Parathyroid adenoma (tissue), 2 donors: Measurements from ENCODE around the gene MCM9.

ENCODE experiments used
- H2AFZ ChIP-seq: fragments of 300-600 bp; sonication (generic); one replicate; pipeline ENCODE4 v1.7.0; 2017; ENCODE audit warnings: antibody characterized with exemption, mild to moderate bottlenecking
- H3K27ac ChIP-seq: fragments of 300-600 bp; sonication (generic); one replicate; pipeline ENCODE4 v1.7.0; 2017
- H3K27me3 ChIP-seq: fragments of 300-600 bp; sonication (generic); one replicate; pipeline ENCODE4 v1.7.0; 2017; ENCODE audit warnings: low read length; ENCODE audit not compliant: control insufficient read depth, insufficient read depth
- H3K36me3 ChIP-seq: fragments of 300-600 bp; sonication (generic); one replicate; pipeline ENCODE4 v1.7.0; 2017; ENCODE audit warnings: low read length; ENCODE audit not compliant: control insufficient read depth, insufficient read depth
- H3K4me1 ChIP-seq: fragments of 300-600 bp; sonication (generic); one replicate; pipeline ENCODE4 v1.7.0; 2017; ENCODE audit warnings: control low read depth
- H3K4me2 ChIP-seq: fragments of 300-600 bp; sonication (generic); one replicate; pipeline ENCODE4 v1.7.0; 2017; ENCODE audit warnings: low read length
- H3K4me3 ChIP-seq: fragments of 300-600 bp; sonication (generic); one replicate; pipeline ENCODE4 v1.7.0; 2017; ENCODE audit warnings: low read depth, low read length
- H3K79me2 ChIP-seq: fragments of 300-600 bp; sonication (generic); one replicate; pipeline ENCODE4 v1.7.0; 2017; ENCODE audit warnings: control low read depth
- H3K9ac ChIP-seq: fragments of 300-600 bp; sonication (generic); one replicate; pipeline ENCODE4 v1.7.0; 2017; ENCODE audit warnings: mild to moderate bottlenecking
- H3K9me3 ChIP-seq: fragments of 300-600 bp; sonication (generic); one replicate; pipeline ENCODE4 v1.7.0; 2017; ENCODE audit warnings: low read length; ENCODE audit not compliant: control insufficient read depth
- CTCF ChIP-seq: fragments of 300-600 bp; sonication (generic); IDR thresholded peaks from one replicate; pipeline ENCODE4 v1.7.0; 2017; ENCODE audit warnings: antibody characterized with exemption, mild to moderate bottlenecking
- donor health status: primary hyperparathyroidism.

MCM9 gene

GRCh38 chr6:118890997-118891790, 43.8 kb downstream of the MCM9 start:
- no peaks in the 10 kb centered on the region for H3K36me3 ChIP-seq
- H3K79me2 ChIP-seq = peaks cover 22% of the 10 kb centered on the region
- H3K4me3 ChIP-seq = no peak overlapping the region
- H2AFZ ChIP-seq = no peak overlapping the region
- no peak overlapping the region for H3K4me2 ChIP-seq
- no peaks in the 10 kb centered on the region for H3K9me3 ChIP-seq
- peak overlapping the region; percentile 98 for H3K27ac ChIP-seq
- TF ChIP-seq CTCF = no peak
- H3K9ac ChIP-seq = no peak overlapping the region
- no peaks in the 10 kb centered on the region for H3K27me3 ChIP-seq
- H3K4me1 ChIP-seq = peaks cover 12% of the 10 kb centered on the region

DNA sequence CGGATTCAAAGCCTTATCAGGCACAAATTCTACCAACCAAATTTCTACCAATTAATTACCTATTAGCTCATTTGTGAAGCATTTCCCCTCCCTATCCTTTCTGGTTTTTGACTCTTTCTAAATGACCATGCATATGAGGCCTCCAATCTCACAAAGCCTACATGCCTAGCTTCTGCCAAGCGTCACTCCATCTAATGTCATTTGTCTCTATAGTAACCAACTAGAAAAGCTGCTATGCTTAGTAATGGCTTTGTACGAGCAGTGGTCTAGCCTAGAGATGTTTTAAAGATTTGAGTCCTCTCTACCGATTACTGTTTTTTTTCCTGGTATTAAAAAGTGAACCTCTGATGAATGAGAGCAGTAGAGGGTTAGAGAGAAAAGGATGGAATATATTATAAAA, 45.8 kb downstream of the MCM9 start:
- H3K9ac ChIP-seq = no peak overlapping the region
- H3K27ac ChIP-seq = no peak overlapping the region
- no peaks in the 10 kb centered on the region for H3K9me3 ChIP-seq
- no peaks in the 10 kb centered on the region for H3K27me3 ChIP-seq
- H3K4me3 ChIP-seq = no peak overlapping the region
- no peak overlapping the region for H2AFZ ChIP-seq
- H3K36me3 ChIP-seq = no peaks in the 10 kb centered on the region
- peaks cover 20% of the 10 kb centered on the region for H3K4me1 ChIP-seq
- peaks cover 27% of the 10 kb centered on the region for H3K79me2 ChIP-seq
- TF ChIP-seq CTCF = no peak
- no peak overlapping the region for H3K4me2 ChIP-seq

DNA sequence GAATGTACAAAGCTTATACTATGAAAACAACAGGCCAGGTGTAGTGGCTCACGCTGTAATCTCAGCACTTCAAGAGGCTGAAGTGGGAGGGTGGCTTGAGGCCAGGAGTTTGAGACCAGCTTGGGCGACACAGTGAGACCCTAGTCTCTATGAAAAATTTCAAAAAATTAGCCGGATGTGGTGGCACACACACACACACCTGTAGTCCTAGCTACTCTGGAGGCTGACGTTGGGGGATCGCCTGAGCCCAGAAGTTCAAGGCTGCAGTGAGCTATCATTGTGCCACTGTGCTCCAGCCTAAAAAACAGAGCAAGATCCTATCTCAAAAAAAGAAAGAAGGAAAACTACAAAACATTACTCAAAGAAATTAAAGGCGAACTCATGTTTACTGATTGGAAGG, 48.3 kb downstream of the MCM9 start:
- TF ChIP-seq CTCF = no peak
- Histone ChIP-seq H3K9ac (no peak overlapping the region), H3K27ac (no peak overlapping the region), H3K79me2 (peaks cover 50% of the 10 kb centered on the region), H3K4me2 (no peak overlapping the region), H3K4me3 (no peak overlapping the region), H3K36me3 (no peaks in the 10 kb centered on the region), H2AFZ (no peak overlapping the region), H3K27me3 (no peaks in the 10 kb centered on the region), H3K9me3 (no peaks in the 10 kb centered on the region), H3K4me1 (peaks cover 8% of the 10 kb centered on the region)

- Histone ChIP-seq H3K36me3 (no peaks in the 10 kb centered on the region), H3K27ac (no peak overlapping the region), H3K9ac (no peak overlapping the region)
Observed at GRCh38 chr6:118882314-118882905, 52.5 kb downstream of the MCM9 start.

More at GRCh38 chr6:118882314-118882905, 52.5 kb downstream of the MCM9 start:
- Histone ChIP-seq H3K27me3 (no peaks in the 10 kb centered on the region), H3K4me2 (no peak overlapping the region), H3K9me3 (no peaks in the 10 kb centered on the region), H3K4me3 (no peak overlapping the region), H2AFZ (no peak overlapping the region), H3K79me2 (peaks cover 58% of the 10 kb centered on the region), H3K4me1 (peaks cover 10% of the 10 kb centered on the region)
- no peak for TF ChIP-seq CTCF
